Measurements from ENCODE around the gene PRRG3. TPM values are rescaled to one million over a fixed set of nuclear protein-coding genes. Genes with fewer than 3 reads are reported as not detected.

Gene PRRG3
- total RNA-seq, 1 experiment from 2014 or later, result not detected

DNA sequence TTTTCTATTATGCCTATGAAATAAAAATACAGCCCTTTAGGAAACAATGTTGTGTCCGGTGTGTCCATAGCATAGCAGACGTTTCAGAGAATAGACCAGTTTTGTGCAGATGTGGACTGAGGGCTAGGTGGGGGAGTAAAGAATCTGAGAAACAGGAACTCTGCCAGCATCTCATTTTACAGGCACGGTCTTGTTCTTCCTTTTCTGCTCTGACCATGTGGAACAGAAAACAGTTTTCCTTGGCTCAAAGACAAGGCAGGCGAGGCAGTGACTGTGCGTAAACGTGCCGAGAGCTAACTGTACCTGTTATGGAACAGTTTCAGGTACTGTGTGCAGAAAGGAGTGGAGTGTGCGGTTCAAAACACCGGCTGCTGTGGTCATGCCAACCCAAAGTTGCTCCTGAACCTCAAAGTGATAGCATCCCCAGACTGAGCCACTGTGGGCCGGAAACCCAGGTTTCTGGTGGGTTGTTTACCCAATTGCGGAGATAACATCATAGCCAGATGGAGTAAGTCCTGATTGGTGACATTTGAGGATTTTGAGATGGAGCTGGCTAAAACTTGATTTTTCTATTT lies 59.5 kb downstream of the PRRG3 start (continued):
- TF ChIP-seq, protein P1, sequence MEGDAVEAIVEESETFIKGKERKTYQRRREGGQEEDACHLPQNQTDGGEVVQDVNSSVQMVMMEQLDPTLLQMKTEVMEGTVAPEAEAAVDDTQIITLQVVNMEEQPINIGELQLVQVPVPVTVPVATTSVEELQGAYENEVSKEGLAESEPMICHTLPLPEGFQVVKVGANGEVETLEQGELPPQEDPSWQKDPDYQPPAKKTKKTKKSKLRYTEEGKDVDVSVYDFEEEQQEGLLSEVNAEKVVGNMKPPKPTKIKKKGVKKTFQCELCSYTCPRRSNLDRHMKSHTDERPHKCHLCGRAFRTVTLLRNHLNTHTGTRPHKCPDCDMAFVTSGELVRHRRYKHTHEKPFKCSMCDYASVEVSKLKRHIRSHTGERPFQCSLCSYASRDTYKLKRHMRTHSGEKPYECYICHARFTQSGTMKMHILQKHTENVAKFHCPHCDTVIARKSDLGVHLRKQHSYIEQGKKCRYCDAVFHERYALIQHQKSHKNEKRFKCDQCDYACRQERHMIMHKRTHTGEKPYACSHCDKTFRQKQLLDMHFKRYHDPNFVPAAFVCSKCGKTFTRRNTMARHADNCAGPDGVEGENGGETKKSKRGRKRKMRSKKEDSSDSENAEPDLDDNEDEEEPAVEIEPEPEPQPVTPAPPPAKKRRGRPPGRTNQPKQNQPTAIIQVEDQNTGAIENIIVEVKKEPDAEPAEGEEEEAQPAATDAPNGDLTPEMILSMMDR (IDR thresholded peaks at IDR 0.05 in 2 of 3, conservative IDR thresholded peaks at IDR 0.05 in 1 of 3; ENCODE audit: borderline replicate concordance in 1 of 3, insufficient read depth in 1 of 3, low read depth in 2 of 3, low read length in 2 of 3), result no peak
- no peak for TF ChIP-seq EZH2phosphoT487 (IDR thresholded peaks at IDR 0.05; ENCODE audit: borderline replicate concordance)

Other genes starting within 250 kb of the PRRG3 start
- not detected for gene PASD1, start 131.8 kb upstream of the PRRG3 start, total RNA-seq (2021; ENCODE audit: unreplicated experiment)
- not detected for gene FATE1, start 20.6 kb downstream of the PRRG3 start, total RNA-seq (2021; ENCODE audit: unreplicated experiment)
- gene CNGA2, start 39.3 kb downstream of the PRRG3 start, total RNA-seq (2021; ENCODE audit: unreplicated experiment), result not detected
- not detected for gene MAGEA4, start 217.4 kb downstream of the PRRG3 start, total RNA-seq (2021; ENCODE audit: unreplicated experiment)